GM12878 (cell line): ENCODE data around the gene GLI1. TPM values are rescaled to one million over a fixed set of nuclear protein-coding genes. Genes with fewer than 3 reads are reported as not detected.

ENCODE experiments used
- ATAC-seq: fragments of 200-7000 bp; cut with Tn5 transposase; 3 replicates; pipeline ENCODE4 v1.9.1; 2020; ENCODE audit warnings: mild to moderate bottlenecking, moderate library complexity
- BruUV-seq: library from RNA; stranded (reverse); fragments of 400-500 nt; replicated peaks from 2 replicates; lab custom pipeline; 2021; lab: Mats Ljungman, UMichigan
- CTCF ChIA-PET: fragments of 300-600 bp; sonication (Branson Sonifier 250); formaldehyde crosslinking; extraction: SDS; loops from one replicate; lab custom pipeline; 2021; ENCODE audit warnings: inconsistent platforms; lab: Yijun Ruan, JAX
- POLR2A ChIA-PET: fragments of 350-600 bp; formaldehyde crosslinking; extraction: SDS; loops from one replicate; lab custom pipeline; 2021; ENCODE audit warnings: inconsistent platforms; lab: Charles Lee
- RAD21 ChIA-PET: fragments of 300-600 bp; sonication (Branson Sonifier 250); formaldehyde crosslinking; loops from one replicate; lab custom pipeline; 2023; ENCODE audit warnings: antibody characterized with exemption; ENCODE audit not compliant: unreplicated experiment; lab: Charles Lee
- SMC1A ChIA-PET: fragments of 300-600 bp; sonication (Branson Sonifier 250); formaldehyde crosslinking; loops from one replicate; lab custom pipeline; 2023; ENCODE audit not compliant: unreplicated experiment, uncharacterized antibody; lab: Charles Lee
- DNase-seq: peaks from one replicate; pipeline ENCODE4 v3.0.0-alpha.2; 2011; ENCODE audit warnings: low read depth, low spot score
- FAIRE-seq: peaks from 3 replicates; lab custom pipeline; 2011; peaks lifted over from hg19 to GRCh38; lab: Jason Lieb, UNC
- H2AFZ ChIP-seq: 2 replicates; pipeline ENCODE4 v1.6.0; 2011; ENCODE audit warnings: low read depth, low read length, control low read depth; ENCODE audit not compliant: control insufficient read depth
- H3K27ac ChIP-seq: 2 replicates; pipeline ENCODE4 v1.5.1; 2011; ENCODE audit warnings: control low read depth; ENCODE audit not compliant: control insufficient read depth, insufficient read depth
- H3K27me3 ChIP-seq, 2 experiments: replicated peaks in 1 of 2; 2 replicates each; pipeline versions ENCODE4 v1.6.0 to v1.6.1; 2011; ENCODE audit warnings: low read length in 1 of 2; ENCODE audit not compliant: control insufficient read depth in 2 of 2, insufficient read depth in 2 of 2
- H3K36me3 ChIP-seq, 2 experiments: 2 replicates each; pipeline ENCODE4 v1.5.1; 2011; ENCODE audit warnings: low read length in 1 of 2; ENCODE audit not compliant: control insufficient read depth in 2 of 2, insufficient read depth in 2 of 2
- H3K4me1 ChIP-seq: 2 replicates; pipeline ENCODE4 v1.6.1; 2011; ENCODE audit warnings: mild to moderate bottlenecking, low read length, moderate library complexity, mixed read lengths; ENCODE audit not compliant: control insufficient read depth, insufficient read depth
- H3K4me2 ChIP-seq: 2 replicates; pipeline ENCODE4 v1.6.0; 2011; ENCODE audit warnings: control low read depth; ENCODE audit not compliant: control insufficient read depth, insufficient read depth
- H3K4me3 ChIP-seq: fragments of 200-600 bp; sonication (generic); 2 replicates; pipeline ENCODE4 v1.5.1; 2016
- H3K79me2 ChIP-seq: 2 replicates; pipeline ENCODE4 v1.6.0; 2011; ENCODE audit warnings: low read length; ENCODE audit not compliant: control insufficient read depth, insufficient read depth
- H3K9ac ChIP-seq: 2 replicates; pipeline ENCODE4 v1.8.0; 2011; ENCODE audit warnings: low read length, control low read depth, mixed read lengths; ENCODE audit not compliant: control insufficient read depth, insufficient read depth
- H3K9me3 ChIP-seq: replicated peaks from 3 replicates; pipeline ENCODE4 v1.5.1; 2011; ENCODE audit warnings: mild to moderate bottlenecking, low read length; ENCODE audit not compliant: control insufficient read depth, insufficient read depth
- H4K20me1 ChIP-seq: 2 replicates; pipeline ENCODE4 v1.6.0; 2011; ENCODE audit not compliant: control insufficient read depth, insufficient read depth
- BACH1 ChIP-seq: fragments of 450-650 bp; IDR thresholded peaks from 2 replicates; pipeline ENCODE4 v1.6.1; 2017; ENCODE audit warnings: mild to moderate bottlenecking, borderline replicate concordance
- CEBPZ ChIP-seq: fragments of 150-350 bp; IDR thresholded peaks from 2 replicates; pipeline ENCODE4 v1.6.1; 2016; ENCODE audit warnings: low read depth, low read length
- CTCF ChIP-seq, 3 experiments: IDR thresholded peaks in 2 of 3; conservative IDR thresholded peaks in 1 of 3; 2 replicates each; pipeline ENCODE4 v1.5.1; 2011; ENCODE audit warnings: low read depth in 3 of 3, low read length in 3 of 3, mild to moderate bottlenecking in 3 of 3, control low read depth in 2 of 3, moderate library complexity in 2 of 3, inconsistent platforms in 1 of 3, mixed read lengths in 1 of 3; ENCODE audit not compliant: control insufficient read depth in 2 of 3, insufficient read depth in 1 of 3; ENCODE audit errors: extremely low read depth in 1 of 3
- IKZF1 ChIP-seq: fragments of 450-650 bp; conservative IDR thresholded peaks from 2 replicates; pipeline ENCODE4 v1.6.1; 2017; ENCODE audit warnings: antibody characterized with exemption, mild to moderate bottlenecking
- IKZF2 ChIP-seq, 2 experiments: fragments of 450-650 bp; IDR thresholded peaks; 2 replicates each; pipeline ENCODE4 v1.6.1; 2017; ENCODE audit warnings: mild to moderate bottlenecking in 2 of 2, moderate library complexity in 2 of 2
- KAT2A ChIP-seq: conservative IDR thresholded peaks from 2 replicates; pipeline ENCODE4 v1.6.1; 2011; ENCODE audit warnings: low read depth, low read length; ENCODE audit not compliant: control insufficient read depth
- MLLT1 ChIP-seq: fragments of 450-650 bp; IDR thresholded peaks from 2 replicates; pipeline ENCODE4 v1.6.1; 2016; ENCODE audit warnings: mild to moderate bottlenecking
- RAD21 ChIP-seq: IDR thresholded peaks from 2 replicates; pipeline ENCODE4 v1.6.1; 2011; ENCODE audit warnings: mild to moderate bottlenecking, low read depth, low read length, moderate library complexity; ENCODE audit not compliant: insufficient read depth
- RBBP5 ChIP-seq: fragments of 200-600 bp; sonication (generic); conservative IDR thresholded peaks from 2 replicates; pipeline ENCODE4 v1.6.1; 2016
- RELB ChIP-seq: fragments of 450-650 bp; IDR thresholded peaks from 2 replicates; pipeline ENCODE4 v1.6.1; 2017; ENCODE audit warnings: low read depth, mild to moderate bottlenecking, moderate library complexity
- RUNX3 ChIP-seq: IDR thresholded peaks from 2 replicates; pipeline ENCODE4 v1.6.1; 2012; ENCODE audit warnings: low read length, inconsistent platforms
- SIN3A ChIP-seq: IDR thresholded peaks from 2 replicates; pipeline ENCODE4 v1.6.1; 2012; ENCODE audit warnings: low read depth, low read length, improper control_type of control experiment
- ZNF217 ChIP-seq: fragments of 450-650 bp; IDR thresholded peaks from 2 replicates; pipeline ENCODE4 v1.6.1; 2017; ENCODE audit warnings: antibody characterized with exemption, mild to moderate bottlenecking
- WGBS: methylation state at CpG from one replicate; pipeline ENCODE4 v1.1.6; 2016; ENCODE audit warnings: low lambda C conversion rate; ENCODE audit not compliant: insufficient replicate concordance, insufficient coverage; ENCODE audit errors: missing lambda C conversion rate; 5-methylcytosine and 5-hydroxymethylcytosine counted together
- in situ Hi-C: fragments of 300-500 bp; cut with MboI; formaldehyde crosslinking; loops from 9 replicates; pipeline ENCODE4 v1.14.3; 2018; ENCODE audit warnings: mixed read lengths
- intact Hi-C: fragments of 100-400 bp; cut with micrococcal nuclease; formaldehyde crosslinking; loops from one replicate; pipeline ENCODE4 v1.14.2; 2022; ENCODE audit not compliant: unreplicated experiment
- polyA plus RNA-seq, 11 experiments: library from polyadenylated mRNA; depleted of rRNA in 4 of 11; unstranded in 6 of 11; stranded (reverse) in 5 of 11; fragments of >200 nt; fragmentation: Nextera tagmentation in 4 of 11; fragmentation: Illumina TruSeq in 1 of 11; extraction: Ambion mirVana in 4 of 11; extraction: Trizol in 1 of 11; gene quantifications; 1 replicate in 1 of 11; 2 replicates in 10 of 11; pipeline versions ENCODE4 v1.2.1 to v1.2.3, GENCODE V29; 2011 to 2016; ENCODE audit warnings: inconsistent platforms in 2 of 11, missing spikeins in 2 of 11, low read depth in 1 of 11
- total RNA-seq, 4 experiments: library from RNA; depleted of rRNA in 3 of 4; stranded (reverse); fragments of >200 nt in 3 of 4; fragmentation: Illumina TruSeq in 1 of 4; extraction: Trizol in 1 of 4; gene quantifications; 2 replicates each; pipeline versions ENCODE4 v1.2.1 to v1.2.3, GENCODE V29; 2013 to 2021

GLI1 gene
- total and polyA plus RNA-seq, 10 of the 15 experiments (the other 5 are each of a cell fraction or from before 2014, with no cell fraction given): 0.27 to 1.2 (median 0.49) TPM

- H3K36me3 ChIP-seq: no peaks in the 10 kb centered on the region; a peak in 1 of 4 replicates
- ChIA-PET POLR2A (interaction anchor here (0.6 to 2.3 kb wide), 8 partner anchors 23 to 181 kb away, joined by 3 to 29 read pairs (median 4); partner anchors contain the start of genes GLI1 and INHBE), CTCF (interaction anchor here (0.6 to 5.7 kb wide), 9 partner anchors 12 to 123 kb away, joined by 3 to 82 read pairs (median 6); partner anchors contain the start of gene INHBE), SMC1A (interaction anchor here (0.7 to 2.1 kb wide), 8 partner anchors 11 to 169 kb away, joined by 3 to 30 read pairs (median 4); partner anchors contain the start of genes GLI1 and INHBE), RAD21 (interaction anchor here (0.6 to 2.2 kb wide), 10 partner anchors 9 to 184 kb away, joined by 3 to 55 read pairs (median 4); partner anchors contain the start of genes GLI1 and INHBE)
- peak; percentile 81 for ATAC-seq
- peak overlapping the region; percentile 90 for H3K27ac ChIP-seq
- in situ Hi-C loops (no loop called here), intact Hi-C loops (no loop called here)
- H3K4me1 ChIP-seq: peaks cover 5% of the 10 kb centered on the region; the same call in 1 of the 2 replicates
- no TSS peak for BruUV-seq
- DNase-seq: no peak
- peak overlapping the region; percentile 88 for H3K4me3 ChIP-seq
- H3K27me3 ChIP-seq: no peaks in the 10 kb centered on the region
- peak overlapping the region; percentile 69 for H2AFZ ChIP-seq
- FAIRE-seq: peak; percentile 35
- WGBS: 1% methylated on average over 28 of the region's 74 CpGs
- H4K20me1 ChIP-seq: no peaks in the 10 kb centered on the region
- peak overlapping the region; percentile 81 for H3K4me2 ChIP-seq
- no peaks in the 10 kb centered on the region for H3K9me3 ChIP-seq
- H3K79me2 ChIP-seq: peaks cover 20% of the 10 kb centered on the region
- H3K9ac ChIP-seq: peak overlapping the region; percentile 90
- TF ChIP-seq IKZF1 (peak; percentile 4), CTCF (IDR thresholded peaks at IDR 0.05 in 2 of 3, conservative IDR thresholded peaks at IDR 0.05 in 1 of 3; ENCODE audit: control insufficient read depth in 2 of 3, extremely low read depth in 1 of 3, insufficient read depth in 1 of 3, low read depth in 3 of 3, low read length in 3 of 3) (peak in 1 of 3 experiments; percentile 18; a peak in 1 of 6 replicates), CEBPZ (no peak), SIN3A (peak; percentile 50; the same call in 1 of the 2 replicates), KAT2A (no peak), RUNX3 (peak; percentile 47), MLLT1 (no peak), RAD21 (no peak), BACH1 (peak; percentile 40; the same call in 1 of the 2 replicates), RBBP5 (no peak), ZNF217 (0 out of 2 replicates have a peak, but pooled peaks have one; percentile 21), IKZF2 (IDR thresholded peaks at IDR 0.05) (peak; percentile 9 to 19; a peak in 1 of 4 replicates), RELB (0 out of 2 replicates have a peak, but pooled peaks have one; percentile 25)
Measured at GRCh38 chr12:57430112-57430930, 29.3 kb upstream of the GLI1 start.
